ENCODE measurements around the gene DSCAM. TPM values are rescaled to one million over a fixed set of nuclear protein-coding genes. Genes with fewer than 3 reads are reported as not detected.

The DSCAM gene
- total and polyA plus RNA-seq, 4 experiments from 2014 or later: not detected

DNA sequence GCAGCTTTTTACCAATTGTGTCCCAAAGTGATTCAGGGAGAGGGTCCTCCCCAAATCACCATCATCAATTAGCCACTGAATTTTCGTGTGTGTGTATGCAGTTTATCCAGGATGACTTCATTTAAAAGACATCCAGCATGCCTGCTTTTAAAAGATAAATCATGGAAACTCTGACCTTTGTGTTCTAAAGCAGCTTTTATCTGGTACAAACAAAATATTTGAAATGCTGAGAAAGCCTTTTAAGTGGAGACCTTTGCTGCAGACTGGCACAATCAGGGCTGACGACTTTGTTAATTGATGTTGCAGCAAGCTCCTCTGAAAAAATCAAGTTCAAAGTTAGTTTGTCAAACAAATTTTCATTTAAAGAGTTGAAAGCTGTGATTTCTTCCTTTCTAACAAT, 875.0 kb downstream of the DSCAM start:
- Histone ChIP-seq H3K9me3 (ENCODE audit: control insufficient read depth in 1 of 2, low read length in 2 of 2) (no peaks in the 10 kb centered on the region), H3K27me3 (ENCODE audit: insufficient read depth, low read length) (no peaks in the 10 kb centered on the region), H3K4me3 (ENCODE audit: low read length in 2 of 2) (no peak overlapping the region), H3K27ac (ENCODE audit: low read depth, low read length) (no peak overlapping the region), H3K4me1 (ENCODE audit: insufficient read depth, low read length) (no peaks in the 10 kb centered on the region), H3K36me3 (ENCODE audit: insufficient read depth, low read length) (no peaks in the 10 kb centered on the region)
- ChIA-PET CTCF (ENCODE audit: partially characterized antibody) (no interaction called here), POLR2A (ENCODE audit: partially characterized antibody) (no interaction called here)
- H3K27ac Mint-ChIP-seq: no peak overlapping the region
- H3K27me3 Mint-ChIP-seq: no peaks in the 10 kb centered on the region
- peaks cover 3 to 22% (median 7%) of the 10 kb centered on the region in 8 donors for H3K9me3 Mint-ChIP-seq
- DNase-seq: no peak
- no peaks in the 10 kb centered on the region for H3K4me1 Mint-ChIP-seq
- no peaks in the 10 kb centered on the region for H3K36me3 Mint-ChIP-seq
- no peak overlapping the region for H3K4me3 Mint-ChIP-seq
- intact Hi-C loops (cut with micrococcal nuclease): no loop called here

DNA sequence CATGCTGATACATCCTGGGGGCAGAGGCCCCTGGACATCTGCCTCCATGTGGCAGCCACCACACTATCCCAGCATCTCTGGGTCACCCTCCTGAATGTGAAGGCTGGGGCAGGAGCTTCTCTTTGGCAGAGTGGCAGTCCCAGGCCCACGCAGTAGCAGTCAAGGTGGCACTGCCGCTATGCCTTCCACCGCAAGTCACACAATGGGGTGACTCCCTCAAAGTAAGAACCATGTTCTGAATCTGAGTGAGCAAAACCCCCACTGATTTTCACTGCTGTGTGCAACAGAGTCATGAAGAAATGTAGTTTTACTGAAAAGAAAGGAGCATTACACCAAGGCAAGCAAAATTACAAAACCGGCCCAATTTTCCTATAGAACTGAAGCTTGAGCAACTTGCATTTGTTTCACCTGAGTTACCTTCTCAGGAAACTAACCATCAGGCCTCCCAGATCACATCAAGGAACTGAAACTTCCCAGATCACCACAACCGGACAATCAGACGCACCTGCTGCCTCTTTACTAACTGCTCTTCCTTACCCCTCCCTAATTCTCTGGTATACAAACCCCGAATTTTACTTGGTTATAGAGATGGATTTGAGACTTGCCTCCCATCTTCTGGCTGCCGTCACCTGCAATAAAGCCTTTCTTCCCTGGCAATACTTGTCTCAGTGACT, 877.1 kb downstream of the DSCAM start:
- H3K36me3 ChIP-seq (ENCODE audit: insufficient read depth, low read length): no peaks in the 10 kb centered on the region
- H3K4me1 ChIP-seq (ENCODE audit: insufficient read depth, low read length): no peaks in the 10 kb centered on the region
- DNase-seq: no peak
- ChIA-PET POLR2A (ENCODE audit: partially characterized antibody) (no interaction called here), CTCF (ENCODE audit: partially characterized antibody) (no interaction called here)
- H3K36me3 Mint-ChIP-seq: no peaks in the 10 kb centered on the region
- peaks cover 0 to 22% (median 10%) of the 10 kb centered on the region in 8 donors for H3K9me3 Mint-ChIP-seq
- no peaks in the 10 kb centered on the region for H3K27me3 Mint-ChIP-seq
- H3K27me3 ChIP-seq (ENCODE audit: insufficient read depth, low read length): no peaks in the 10 kb centered on the region
- H3K4me1 Mint-ChIP-seq: no peaks in the 10 kb centered on the region
- H3K4me3 Mint-ChIP-seq: no peak overlapping the region
- no peaks in the 10 kb centered on the region for H3K9me3 ChIP-seq (ENCODE audit: control insufficient read depth in 1 of 2, low read length in 2 of 2)
- H3K27ac ChIP-seq (ENCODE audit: low read depth, low read length): no peak overlapping the region
- H3K27ac Mint-ChIP-seq: no peak overlapping the region
- no peak overlapping the region for H3K4me3 ChIP-seq (ENCODE audit: low read length in 2 of 2)
- intact Hi-C loops (cut with micrococcal nuclease): no loop called here

DNA sequence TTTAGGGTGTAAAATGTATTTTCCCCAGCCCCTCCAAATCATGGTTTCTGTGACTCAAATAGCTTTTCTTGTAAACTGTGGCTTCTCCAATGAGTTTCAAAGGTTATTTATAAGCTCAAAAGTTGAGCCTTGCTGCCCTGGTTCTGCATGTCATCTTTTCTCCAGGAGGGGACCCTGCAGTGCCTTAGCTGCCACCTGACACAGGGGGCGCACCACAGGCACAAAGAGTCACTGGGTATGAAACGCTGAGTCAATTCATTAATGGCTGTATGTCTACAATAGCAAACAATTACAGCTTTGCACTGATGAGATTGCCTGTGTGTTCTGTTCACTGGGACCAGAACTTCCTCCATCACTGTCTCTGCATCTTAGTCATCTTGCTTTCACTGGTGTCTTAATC, 878.9 kb downstream of the DSCAM start:
- H3K27me3 ChIP-seq (ENCODE audit: insufficient read depth, low read length): no peaks in the 10 kb centered on the region
- no peak overlapping the region for H3K27ac Mint-ChIP-seq
- intact Hi-C loops (cut with micrococcal nuclease): no loop called here
- no peaks in the 10 kb centered on the region for H3K27me3 Mint-ChIP-seq
- peaks cover 2 to 22% (median 10%) of the 10 kb centered on the region in 8 donors for H3K9me3 Mint-ChIP-seq
- no peaks in the 10 kb centered on the region for H3K4me1 ChIP-seq (ENCODE audit: insufficient read depth, low read length)
- H3K36me3 Mint-ChIP-seq: no peaks in the 10 kb centered on the region
- no peaks in the 10 kb centered on the region for H3K36me3 ChIP-seq (ENCODE audit: insufficient read depth, low read length)
- H3K27ac ChIP-seq (ENCODE audit: low read depth, low read length): no peak overlapping the region
- no peak overlapping the region for H3K4me3 Mint-ChIP-seq
- CTCF ChIA-PET (ENCODE audit: partially characterized antibody): no interaction called here
- POLR2A ChIA-PET (ENCODE audit: partially characterized antibody): no interaction called here
- DNase-seq: no peak
- H3K4me3 ChIP-seq (ENCODE audit: low read length in 2 of 2): no peak overlapping the region
- no peaks in the 10 kb centered on the region for H3K9me3 ChIP-seq (ENCODE audit: control insufficient read depth in 1 of 2, low read length in 2 of 2)
- no peaks in the 10 kb centered on the region for H3K4me1 Mint-ChIP-seq

DNA sequence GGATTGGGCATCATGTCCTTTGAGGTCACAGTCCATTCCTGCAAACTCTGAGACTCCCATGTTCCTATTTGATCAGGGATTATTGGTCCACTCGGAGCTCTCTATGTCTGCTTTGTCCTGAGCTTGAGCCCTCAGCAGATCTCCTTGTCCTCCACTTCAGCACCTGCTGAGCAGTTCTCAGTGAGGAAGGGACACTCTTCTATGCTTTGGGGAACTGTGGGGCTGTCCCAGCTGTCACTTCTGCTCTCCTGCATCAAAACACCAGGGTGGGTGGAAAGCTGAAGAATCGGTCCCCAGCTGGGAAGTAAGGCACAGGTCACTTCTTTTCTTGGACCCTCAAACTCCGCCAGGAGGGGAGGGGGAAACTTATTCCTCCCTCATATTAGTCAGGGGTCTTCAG, 880.2 kb downstream of the DSCAM start:
- POLR2A ChIA-PET (ENCODE audit: partially characterized antibody): no interaction called here
- H3K9me3 ChIP-seq (ENCODE audit: control insufficient read depth in 1 of 2, low read length in 2 of 2): no peaks in the 10 kb centered on the region
- no peak overlapping the region for H3K27ac Mint-ChIP-seq
- CTCF ChIA-PET (ENCODE audit: partially characterized antibody): no interaction called here
- no peak for DNase-seq
- intact Hi-C loops (cut with micrococcal nuclease): no loop called here
- H3K36me3 Mint-ChIP-seq: no peaks in the 10 kb centered on the region
- no peaks in the 10 kb centered on the region for H3K36me3 ChIP-seq (ENCODE audit: insufficient read depth, low read length)
- no peaks in the 10 kb centered on the region for H3K4me1 Mint-ChIP-seq
- H3K9me3 Mint-ChIP-seq: peaks cover 2 to 26% (median 11%) of the 10 kb centered on the region in 8 donors
- no peaks in the 10 kb centered on the region for H3K27me3 ChIP-seq (ENCODE audit: insufficient read depth, low read length)
- H3K4me3 Mint-ChIP-seq: no peak overlapping the region
- no peaks in the 10 kb centered on the region for H3K27me3 Mint-ChIP-seq
- no peak overlapping the region for H3K27ac ChIP-seq (ENCODE audit: low read depth, low read length)
- H3K4me1 ChIP-seq (ENCODE audit: insufficient read depth, low read length): no peaks in the 10 kb centered on the region
- no peak overlapping the region for H3K4me3 ChIP-seq (ENCODE audit: low read length in 2 of 2)

DNA sequence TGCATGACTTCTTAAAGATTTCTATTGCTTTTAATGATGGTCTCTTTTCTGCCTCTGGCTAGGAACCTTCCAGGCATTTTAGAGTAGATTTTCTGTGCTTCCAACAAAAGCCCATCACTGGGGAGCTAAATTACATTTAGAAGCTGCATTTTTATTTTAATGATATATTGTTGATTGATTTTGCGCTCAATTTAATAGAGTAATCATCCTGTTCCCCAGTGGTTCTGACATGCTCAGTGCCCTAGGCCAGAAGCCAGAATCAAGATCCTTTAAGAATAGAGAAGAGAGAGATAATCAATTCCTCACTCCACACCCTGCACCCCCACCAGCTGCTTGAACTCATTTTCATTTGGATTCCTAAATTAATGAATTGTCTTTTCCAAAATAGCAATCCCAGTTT, 881.9 kb downstream of the DSCAM start:
- Mint-ChIP-seq H3K36me3 (no peaks in the 10 kb centered on the region), H3K4me3 (no peak overlapping the region), H3K9me3 (peaks cover 3 to 37% (median 18%) of the 10 kb centered on the region in 8 donors), H3K4me1 (no peaks in the 10 kb centered on the region), H3K27ac (no peak overlapping the region), H3K27me3 (no peaks in the 10 kb centered on the region)
- CTCF ChIA-PET (ENCODE audit: partially characterized antibody): no interaction called here
- Histone ChIP-seq H3K4me1 (ENCODE audit: insufficient read depth, low read length) (no peaks in the 10 kb centered on the region), H3K27ac (ENCODE audit: low read depth, low read length) (no peak overlapping the region), H3K4me3 (ENCODE audit: low read length in 2 of 2) (no peak overlapping the region), H3K27me3 (ENCODE audit: insufficient read depth, low read length) (no peaks in the 10 kb centered on the region), H3K36me3 (ENCODE audit: insufficient read depth, low read length) (no peaks in the 10 kb centered on the region), H3K9me3 (ENCODE audit: control insufficient read depth in 1 of 2, low read length in 2 of 2) (no peaks in the 10 kb centered on the region)
- POLR2A ChIA-PET (ENCODE audit: partially characterized antibody): no interaction called here
- DNase-seq: no peak
- intact Hi-C loops (cut with micrococcal nuclease): no loop called here

DNA sequence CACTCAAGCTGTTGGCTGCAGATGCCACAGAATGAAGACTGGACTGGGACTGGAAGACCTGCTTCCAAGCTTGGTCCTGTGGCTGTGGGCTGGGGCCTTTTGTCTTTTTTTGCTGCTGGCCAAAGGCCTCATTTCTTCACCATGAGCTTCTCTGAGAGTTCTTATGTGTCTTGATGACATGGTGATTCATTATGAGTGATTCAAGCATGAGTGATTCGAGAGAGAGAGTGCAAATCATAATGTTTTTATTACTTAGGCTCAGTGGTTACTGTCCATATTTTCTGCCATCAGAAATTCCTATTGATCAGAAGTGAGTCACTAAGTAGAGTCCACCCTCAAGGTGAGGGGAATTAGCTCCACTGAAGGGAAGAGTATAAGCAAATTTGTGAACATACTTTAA, 885.7 kb downstream of the DSCAM start:
- H3K9me3 ChIP-seq (ENCODE audit: control insufficient read depth in 1 of 2, low read length in 2 of 2): no peaks in the 10 kb centered on the region
- Mint-ChIP-seq H3K36me3 (no peaks in the 10 kb centered on the region), H3K4me3 (no peak overlapping the region), H3K27me3 (no peaks in the 10 kb centered on the region), H3K9me3 (peaks cover 3 to 24% (median 14%) of the 10 kb centered on the region in 8 donors), H3K27ac (no peak overlapping the region), H3K4me1 (no peaks in the 10 kb centered on the region)
- no peak for DNase-seq
- no peaks in the 10 kb centered on the region for H3K36me3 ChIP-seq (ENCODE audit: insufficient read depth, low read length)
- no peak overlapping the region for H3K27ac ChIP-seq (ENCODE audit: low read depth, low read length)
- no peak overlapping the region for H3K4me3 ChIP-seq (ENCODE audit: low read length in 2 of 2)
- ChIA-PET POLR2A (ENCODE audit: partially characterized antibody) (no interaction called here), CTCF (ENCODE audit: partially characterized antibody) (no interaction called here)
- intact Hi-C loops (cut with micrococcal nuclease): no loop called here
- no peaks in the 10 kb centered on the region for H3K27me3 ChIP-seq (ENCODE audit: insufficient read depth, low read length)
- no peaks in the 10 kb centered on the region for H3K4me1 ChIP-seq (ENCODE audit: insufficient read depth, low read length)

Small RNA genes within 50 kb of the gene (microRNA-seq; reads per million reads assigned to microRNA genes)
- not detected for gene MIR4760 (ENCODE audit: borderline microRNAs expressed, borderline number of aligned reads, borderline replicate concordance)
